ENCODE measurements around the gene RHCG.

GRCh38 chr15:89492934-89493631 lies 3.3 kb downstream of the RHCG start:
- TF ChIP-seq, protein P1, sequence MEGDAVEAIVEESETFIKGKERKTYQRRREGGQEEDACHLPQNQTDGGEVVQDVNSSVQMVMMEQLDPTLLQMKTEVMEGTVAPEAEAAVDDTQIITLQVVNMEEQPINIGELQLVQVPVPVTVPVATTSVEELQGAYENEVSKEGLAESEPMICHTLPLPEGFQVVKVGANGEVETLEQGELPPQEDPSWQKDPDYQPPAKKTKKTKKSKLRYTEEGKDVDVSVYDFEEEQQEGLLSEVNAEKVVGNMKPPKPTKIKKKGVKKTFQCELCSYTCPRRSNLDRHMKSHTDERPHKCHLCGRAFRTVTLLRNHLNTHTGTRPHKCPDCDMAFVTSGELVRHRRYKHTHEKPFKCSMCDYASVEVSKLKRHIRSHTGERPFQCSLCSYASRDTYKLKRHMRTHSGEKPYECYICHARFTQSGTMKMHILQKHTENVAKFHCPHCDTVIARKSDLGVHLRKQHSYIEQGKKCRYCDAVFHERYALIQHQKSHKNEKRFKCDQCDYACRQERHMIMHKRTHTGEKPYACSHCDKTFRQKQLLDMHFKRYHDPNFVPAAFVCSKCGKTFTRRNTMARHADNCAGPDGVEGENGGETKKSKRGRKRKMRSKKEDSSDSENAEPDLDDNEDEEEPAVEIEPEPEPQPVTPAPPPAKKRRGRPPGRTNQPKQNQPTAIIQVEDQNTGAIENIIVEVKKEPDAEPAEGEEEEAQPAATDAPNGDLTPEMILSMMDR (IDR thresholded peaks at IDR 0.05): no peak
- TF ChIP-seq POLR2A (IDR thresholded peaks at IDR 0.05) (no peak), EP300 (IDR thresholded peaks at IDR 0.05) (no peak)

Data from tibial nerve (tissue), 4 donors.